Mesenteric fat pad (tissue), 1 donor: ENCODE results near the gene ZKSCAN4. TPM values are rescaled to one million over a fixed set of nuclear protein-coding genes. Genes with fewer than 3 reads are reported as not detected.

Experiments used
- DNase-seq: peaks from one replicate; pipeline ENCODE4 v3.0.0-alpha.2; 2020; ENCODE audit warnings: low spot score
- total RNA-seq: library from RNA; stranded (reverse); fragmentation: NEBNext Ultra II Directional; extraction: Animal tissue kit (Norgen Biotek cat#: 25700); gene quantifications from one replicate; pipeline ENCODE4 v1.2.1, GENCODE V29; 2021
- donor health status: DM: yes; HTN: yes; CAD: no.

The ZKSCAN4 gene
- total RNA-seq, 1 donor from 2014 or later: 2.7 TPM

- DNase-seq: no peak
Observed at GRCh38 chr6:28250747-28251146, 1.3 kb downstream of the ZKSCAN4 start.

DNA sequence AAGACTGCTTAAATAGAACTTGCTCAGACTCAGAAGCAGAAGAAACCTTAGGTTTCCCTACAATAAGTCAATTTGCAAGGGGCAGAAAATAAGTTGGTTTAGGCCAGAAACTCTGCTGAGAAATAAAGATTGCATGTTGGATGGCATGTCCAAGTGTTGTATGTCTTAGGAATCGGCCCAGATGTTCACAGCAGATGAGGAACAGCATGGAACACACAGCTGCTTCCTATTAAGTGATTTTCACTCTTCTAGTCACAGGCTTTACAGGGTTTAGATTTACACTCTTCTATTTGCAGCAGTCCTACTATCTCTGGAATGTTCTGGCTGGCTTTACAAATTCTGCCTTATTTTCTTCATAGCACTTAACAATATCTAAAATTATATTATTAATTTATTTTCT lies 3.2 kb downstream of the ZKSCAN4 start:
- DNase-seq: no peak

DNA sequence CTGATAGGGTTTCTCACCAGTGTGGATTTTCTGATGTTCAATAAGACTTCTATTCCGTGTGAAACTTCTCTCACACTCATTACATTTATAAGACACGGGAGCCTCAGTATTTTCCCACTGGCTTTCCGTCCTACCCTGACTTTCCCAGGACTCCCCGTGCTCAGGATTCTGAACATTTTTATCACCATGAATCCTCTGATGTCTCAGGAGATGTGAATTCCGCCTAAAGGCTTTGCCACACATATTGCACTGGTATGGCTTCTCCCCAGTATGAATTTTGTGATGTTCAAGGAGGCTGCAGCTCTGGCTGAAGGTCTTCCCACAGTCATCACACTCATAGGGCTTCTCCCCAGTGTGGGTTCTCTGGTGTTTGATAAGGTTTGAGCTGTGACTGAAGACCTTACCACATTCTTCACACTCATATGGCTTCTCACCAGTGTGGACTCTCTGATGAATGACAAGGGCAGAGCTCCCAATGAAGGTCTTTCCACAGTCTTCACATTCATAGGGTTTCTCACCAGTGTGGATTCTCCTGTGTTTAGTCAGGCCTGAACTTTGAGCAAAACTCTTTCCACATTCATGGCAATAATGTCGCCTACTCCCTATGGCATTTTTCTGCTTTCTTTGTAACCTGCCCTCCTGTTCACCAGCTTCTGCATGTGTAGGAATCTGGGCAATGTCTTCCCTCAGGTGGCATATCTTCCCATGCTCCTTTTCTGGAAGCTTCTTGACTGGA lies 6.7 kb downstream of the ZKSCAN4 start:
- no peak for DNase-seq

- DNase-seq: no peak
Observed at GRCh38 chr6:28243946-28244345, 8.1 kb downstream of the ZKSCAN4 start.

DNA sequence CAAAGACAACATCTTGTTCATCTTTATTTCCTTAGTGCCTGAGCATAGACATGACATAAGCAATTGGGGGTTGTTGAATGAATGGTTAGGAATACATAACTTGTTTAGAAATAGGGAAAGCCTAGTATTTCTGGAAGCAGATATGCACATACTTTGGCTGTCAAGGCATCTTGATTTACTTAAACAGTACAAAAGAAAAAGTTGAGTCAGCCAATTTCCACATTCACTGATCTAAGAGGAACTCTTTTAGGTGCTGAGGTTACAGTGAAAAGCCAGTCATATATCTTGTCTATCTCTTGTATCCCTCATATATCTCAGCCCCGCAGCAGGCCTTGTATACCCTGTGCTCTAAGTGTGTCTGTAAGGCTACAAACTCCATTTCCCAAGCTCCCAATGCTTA lies 11.6 kb downstream of the ZKSCAN4 start:
- DNase-seq: no peak

DNA sequence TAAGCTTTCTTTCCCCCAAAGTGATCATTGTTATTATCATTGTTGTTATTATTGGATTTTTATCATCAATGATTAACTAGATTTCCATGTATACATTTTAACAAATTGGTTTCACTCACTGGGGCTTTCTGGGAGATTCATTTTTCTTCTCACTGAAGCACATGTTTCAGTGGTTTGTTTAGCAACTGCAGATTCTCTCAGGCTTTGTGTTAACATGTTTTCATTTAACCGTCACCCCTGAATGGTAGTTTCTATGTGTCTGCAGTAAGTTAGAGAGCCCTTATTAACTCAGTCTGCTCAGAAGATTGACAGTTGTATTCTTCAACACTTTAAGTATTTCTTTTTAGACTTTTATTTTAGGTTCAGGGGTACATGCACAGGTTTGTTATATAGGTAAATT lies 12.4 kb downstream of the ZKSCAN4 start:
- DNase-seq: no peak

DNA sequence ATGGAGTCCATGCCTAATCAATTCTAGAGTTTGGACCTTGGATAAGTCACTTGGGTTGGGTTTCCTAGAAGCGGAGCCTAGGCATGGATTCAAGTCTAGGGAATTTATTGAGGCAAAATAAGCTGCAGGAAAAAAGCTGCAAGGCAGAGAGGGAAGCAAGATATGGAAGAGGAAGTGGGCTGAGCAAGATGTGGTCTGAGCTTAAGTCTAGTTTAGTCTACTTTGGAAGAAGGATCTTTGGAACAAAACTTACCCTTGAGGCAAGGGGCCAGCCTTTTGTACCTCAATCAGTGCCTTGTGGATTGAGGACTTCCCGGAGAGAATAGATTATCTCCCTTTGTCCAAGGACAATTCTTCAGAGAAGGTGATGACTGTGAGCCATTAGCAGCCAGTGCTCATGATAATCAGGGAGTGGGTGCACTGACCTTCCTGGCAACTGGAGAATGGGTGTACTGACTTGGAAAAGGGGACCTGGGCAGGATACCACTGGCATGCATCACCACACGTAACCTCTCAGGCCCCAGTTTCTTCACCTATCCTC lies 16.1 kb downstream of the ZKSCAN4 start:
- no peak for DNase-seq

GRCh38 chr6:28232785-28233184 lies 19.3 kb downstream of the ZKSCAN4 start:
- DNase-seq: no peak

GRCh38 chr6:28226460-28226859 lies 25.6 kb downstream of the ZKSCAN4 start:
- DNase-seq: no peak

- DNase-seq: peak; percentile 94
Observed at GRCh38 chr6:28225056-28225834, 26.8 kb downstream of the ZKSCAN4 start, which contains the start of gene ZSCAN9. TSS of gene ZSCAN9 (plus strand) at chr6:28225275. CDS start at chr6:28227085, 1,810 bp downstream.

DNA sequence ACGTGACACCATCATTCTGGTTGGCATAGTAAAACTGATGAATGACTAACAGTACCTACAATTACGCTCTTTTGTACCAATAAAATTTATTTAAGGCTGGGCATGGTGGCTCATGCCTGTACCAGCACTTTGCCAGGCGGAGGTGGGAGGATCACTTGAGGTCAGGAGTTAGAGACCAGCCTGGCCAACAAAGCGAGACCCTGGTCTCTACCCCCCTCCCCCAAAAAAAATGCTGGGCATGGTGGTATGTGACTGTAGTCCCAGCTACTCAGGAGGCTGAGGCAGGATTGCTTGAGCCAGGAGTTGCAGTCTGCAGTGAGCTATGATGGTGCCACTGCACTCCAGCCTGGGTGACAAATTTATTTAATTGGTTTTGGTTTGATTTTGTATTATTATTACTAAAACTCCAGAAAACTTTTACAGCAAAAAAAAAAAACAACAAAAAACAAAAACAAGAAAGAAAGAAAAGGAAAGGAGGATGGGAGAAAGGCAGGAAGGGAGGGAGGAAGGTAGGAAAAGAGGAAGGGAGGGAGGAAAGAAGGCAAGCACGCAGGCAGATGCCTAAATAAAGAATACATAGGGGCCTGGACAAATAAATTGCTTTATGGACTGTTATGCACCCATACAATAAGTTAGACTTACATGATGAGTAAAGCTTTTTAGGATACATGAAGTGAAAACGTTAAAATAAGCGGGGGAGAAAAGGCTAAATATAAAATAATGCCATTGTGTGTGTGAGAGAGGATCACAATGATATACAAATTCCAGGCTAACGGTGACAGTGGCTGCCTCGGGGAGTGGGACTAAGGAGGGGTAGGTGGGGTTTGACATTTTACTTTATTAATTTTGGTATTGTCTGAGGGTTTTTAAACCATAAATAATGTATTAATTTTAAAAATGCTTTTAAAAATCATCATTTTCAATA lies 27.7 kb downstream of the ZKSCAN4 start:
- DNase-seq: no peak

DNA sequence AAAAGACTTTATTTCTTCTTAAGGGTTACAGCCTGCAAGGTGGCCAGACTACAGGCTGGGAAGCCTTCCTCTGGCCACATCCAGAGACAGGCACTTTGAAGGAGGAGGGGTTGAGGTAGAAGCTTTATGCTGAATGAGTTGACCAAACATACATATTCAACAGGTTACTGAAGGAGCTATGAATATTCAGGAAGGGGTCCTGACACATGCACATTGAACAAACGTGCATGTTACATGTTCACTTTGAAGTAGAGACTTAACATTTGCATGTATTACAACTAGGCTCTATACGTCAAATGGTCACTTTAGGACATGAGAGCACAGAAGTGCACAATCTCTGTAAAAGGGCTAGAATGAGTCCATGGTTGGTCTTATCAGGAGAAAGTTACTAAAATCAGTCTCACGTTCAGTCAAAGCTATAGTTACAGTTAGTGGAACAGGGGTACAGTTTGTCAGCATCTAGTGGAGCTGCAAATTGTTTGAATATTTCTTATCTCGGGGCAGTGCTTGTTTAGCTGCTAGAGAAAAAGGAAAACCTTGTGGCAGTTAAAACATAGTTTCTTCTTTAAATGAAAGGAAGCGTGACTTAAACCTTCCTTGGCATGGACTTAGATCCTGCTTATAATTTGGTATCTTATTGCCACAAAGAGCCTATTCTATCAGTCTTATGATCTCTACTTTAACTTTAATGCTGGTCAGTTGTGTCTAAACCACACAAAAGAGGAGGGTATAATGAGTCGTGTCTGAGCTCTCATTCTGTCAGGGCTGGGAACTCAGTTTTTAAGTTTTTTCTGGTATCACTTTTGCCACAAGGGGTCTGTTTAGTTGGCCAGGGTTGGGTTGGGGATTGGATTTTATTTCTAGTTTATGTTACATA lies 31.6 kb downstream of the ZKSCAN4 start:
- no peak for DNase-seq

GRCh38 chr6:28218312-28219248 lies 33.5 kb downstream of the ZKSCAN4 start:
- peak; percentile 94 for DNase-seq

DNA sequence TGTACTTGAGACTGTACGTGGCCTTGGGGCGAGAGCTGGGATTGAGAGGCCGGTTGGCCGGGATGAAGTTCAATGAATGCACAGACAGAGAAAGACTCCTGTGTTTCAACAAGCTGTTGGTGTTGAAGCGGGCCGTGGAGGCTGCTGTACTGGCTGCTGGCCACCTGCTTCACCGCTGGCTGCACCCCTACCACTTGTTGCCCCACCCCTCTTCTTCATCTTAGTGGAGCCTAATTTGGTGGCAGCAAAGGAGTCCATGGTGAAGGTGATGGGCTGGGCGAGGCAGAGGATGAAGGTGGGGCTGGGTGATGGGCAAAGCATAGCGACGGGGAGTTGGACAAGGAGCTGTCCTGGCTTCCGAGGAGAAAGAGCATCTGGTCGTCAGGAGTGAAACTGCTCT lies 34.2 kb downstream of the ZKSCAN4 start:
- DNase-seq: no peak

- DNase-seq: no peak
Observed at GRCh38 chr6:28215425-28215824, 36.6 kb downstream of the ZKSCAN4 start.

- no peak for DNase-seq
Observed at GRCh38 chr6:28213213-28213523, 38.9 kb downstream of the ZKSCAN4 start.

DNA sequence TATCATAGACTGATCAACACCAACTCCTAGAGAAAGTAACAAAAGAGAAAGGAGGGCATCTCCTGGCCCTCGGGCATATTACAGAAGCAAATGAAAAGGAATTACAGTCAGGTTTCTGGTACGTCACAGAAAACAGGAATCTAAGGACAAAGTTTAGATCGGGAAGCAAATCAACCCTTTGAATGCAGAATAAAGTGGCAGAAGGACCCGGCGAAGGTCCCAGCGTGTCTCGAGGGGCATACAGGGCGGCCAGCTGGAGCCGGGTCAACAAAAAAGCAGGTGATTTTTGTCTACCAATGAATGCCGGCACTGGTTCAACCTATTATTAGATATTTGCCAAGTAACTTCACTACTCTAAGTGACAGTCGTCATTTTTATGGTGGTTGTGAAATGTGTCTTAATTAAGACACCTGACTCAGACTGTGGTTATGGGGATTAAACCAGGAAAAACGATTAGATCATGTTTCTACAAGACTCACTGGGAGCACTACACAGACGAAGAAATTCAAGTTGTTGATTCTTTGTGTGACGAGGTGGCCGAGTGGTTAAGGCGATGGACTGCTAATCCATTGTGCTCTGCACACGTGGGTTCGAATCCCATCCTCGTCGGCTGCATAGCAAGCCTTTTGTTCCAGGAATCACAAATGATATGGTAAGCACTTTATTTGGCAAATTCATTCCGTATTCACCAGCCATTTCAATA lies 39.4 kb downstream of the ZKSCAN4 start:
- DNase-seq: no peak

GRCh38 chr6:28211840-28212509 lies 40.1 kb downstream of the ZKSCAN4 start:
- no peak for DNase-seq
